GM12878 (cell line): Measurements from ENCODE around the gene OVOL1. TPM values are rescaled to one million over a fixed set of nuclear protein-coding genes. Genes with fewer than 3 reads are reported as not detected.

ENCODE experiments used
- ATAC-seq: fragments of 200-7000 bp; cut with Tn5 transposase; 3 replicates; pipeline ENCODE4 v1.9.1; 2020; ENCODE audit warnings: mild to moderate bottlenecking, moderate library complexity
- BruUV-seq: library from RNA; stranded (reverse); fragments of 400-500 nt; replicated peaks from 2 replicates; lab custom pipeline; 2021; lab: Mats Ljungman, UMichigan
- CTCF ChIA-PET: fragments of 300-600 bp; sonication (Branson Sonifier 250); formaldehyde crosslinking; extraction: SDS; loops from one replicate; lab custom pipeline; 2021; ENCODE audit warnings: inconsistent platforms; lab: Yijun Ruan, JAX
- POLR2A ChIA-PET: fragments of 350-600 bp; formaldehyde crosslinking; extraction: SDS; loops from one replicate; lab custom pipeline; 2021; ENCODE audit warnings: inconsistent platforms; lab: Charles Lee
- RAD21 ChIA-PET: fragments of 300-600 bp; sonication (Branson Sonifier 250); formaldehyde crosslinking; loops from one replicate; lab custom pipeline; 2023; ENCODE audit warnings: antibody characterized with exemption; ENCODE audit not compliant: unreplicated experiment; lab: Charles Lee
- SMC1A ChIA-PET: fragments of 300-600 bp; sonication (Branson Sonifier 250); formaldehyde crosslinking; loops from one replicate; lab custom pipeline; 2023; ENCODE audit not compliant: unreplicated experiment, uncharacterized antibody; lab: Charles Lee
- DNase-seq: peaks from one replicate; pipeline ENCODE4 v3.0.0-alpha.2; 2011; ENCODE audit warnings: low read depth, low spot score
- FAIRE-seq: peaks from 3 replicates; lab custom pipeline; 2011; peaks lifted over from hg19 to GRCh38; lab: Jason Lieb, UNC
- H2AFZ ChIP-seq: 2 replicates; pipeline ENCODE4 v1.6.0; 2011; ENCODE audit warnings: low read depth, low read length, control low read depth; ENCODE audit not compliant: control insufficient read depth
- H3K27ac ChIP-seq: 2 replicates; pipeline ENCODE4 v1.5.1; 2011; ENCODE audit warnings: control low read depth; ENCODE audit not compliant: control insufficient read depth, insufficient read depth
- H3K27me3 ChIP-seq, 2 experiments: replicated peaks in 1 of 2; 2 replicates each; pipeline versions ENCODE4 v1.6.0 to v1.6.1; 2011; ENCODE audit warnings: low read length in 1 of 2; ENCODE audit not compliant: control insufficient read depth in 2 of 2, insufficient read depth in 2 of 2
- H3K36me3 ChIP-seq, 2 experiments: 2 replicates each; pipeline ENCODE4 v1.5.1; 2011; ENCODE audit warnings: low read length in 1 of 2; ENCODE audit not compliant: control insufficient read depth in 2 of 2, insufficient read depth in 2 of 2
- H3K4me1 ChIP-seq: 2 replicates; pipeline ENCODE4 v1.6.1; 2011; ENCODE audit warnings: mild to moderate bottlenecking, low read length, moderate library complexity, mixed read lengths; ENCODE audit not compliant: control insufficient read depth, insufficient read depth
- H3K4me2 ChIP-seq: 2 replicates; pipeline ENCODE4 v1.6.0; 2011; ENCODE audit warnings: control low read depth; ENCODE audit not compliant: control insufficient read depth, insufficient read depth
- H3K4me3 ChIP-seq: fragments of 200-600 bp; sonication (generic); 2 replicates; pipeline ENCODE4 v1.5.1; 2016
- H3K79me2 ChIP-seq: 2 replicates; pipeline ENCODE4 v1.6.0; 2011; ENCODE audit warnings: low read length; ENCODE audit not compliant: control insufficient read depth, insufficient read depth
- H3K9ac ChIP-seq: 2 replicates; pipeline ENCODE4 v1.8.0; 2011; ENCODE audit warnings: low read length, control low read depth, mixed read lengths; ENCODE audit not compliant: control insufficient read depth, insufficient read depth
- H3K9me3 ChIP-seq: replicated peaks from 3 replicates; pipeline ENCODE4 v1.5.1; 2011; ENCODE audit warnings: mild to moderate bottlenecking, low read length; ENCODE audit not compliant: control insufficient read depth, insufficient read depth
- H4K20me1 ChIP-seq: 2 replicates; pipeline ENCODE4 v1.6.0; 2011; ENCODE audit not compliant: control insufficient read depth, insufficient read depth
- BACH1 ChIP-seq: fragments of 450-650 bp; IDR thresholded peaks from 2 replicates; pipeline ENCODE4 v1.6.1; 2017; ENCODE audit warnings: mild to moderate bottlenecking, borderline replicate concordance
- BMI1 ChIP-seq: fragments of 450-650 bp; IDR thresholded peaks from 2 replicates; pipeline ENCODE4 v1.6.1; 2016; ENCODE audit warnings: mild to moderate bottlenecking, moderate library complexity, borderline replicate concordance
- CTCF ChIP-seq, 3 experiments: IDR thresholded peaks in 2 of 3; conservative IDR thresholded peaks in 1 of 3; 2 replicates each; pipeline ENCODE4 v1.5.1; 2011; ENCODE audit warnings: low read depth in 3 of 3, low read length in 3 of 3, mild to moderate bottlenecking in 3 of 3, control low read depth in 2 of 3, moderate library complexity in 2 of 3, inconsistent platforms in 1 of 3, mixed read lengths in 1 of 3; ENCODE audit not compliant: control insufficient read depth in 2 of 3, insufficient read depth in 1 of 3; ENCODE audit errors: extremely low read depth in 1 of 3
- E2F4 ChIP-seq: IDR thresholded peaks from 2 replicates; pipeline ENCODE4 v1.6.1; 2012; ENCODE audit warnings: low read depth, low read length, improper control_type of control experiment
- EED ChIP-seq: sonication (generic); IDR thresholded peaks from 2 replicates; pipeline ENCODE4 v1.6.1; 2016; ENCODE audit warnings: antibody characterized with exemption, low read depth
- EGR1 ChIP-seq, 2 experiments: IDR thresholded peaks; 1 replicate in 1 of 2; 2 replicates in 1 of 2; pipeline ENCODE4 v1.6.1; 2011 to 2012; ENCODE audit warnings: low read depth in 2 of 2, low read length in 2 of 2, borderline replicate concordance in 1 of 2, mild to moderate bottlenecking in 1 of 2, moderate library complexity in 1 of 2
- GABPA ChIP-seq: IDR thresholded peaks from 2 replicates; pipeline ENCODE4 v1.6.1; 2014; ENCODE audit warnings: antibody characterized with exemption, low read depth, mild to moderate bottlenecking, inconsistent platforms
- JUNB ChIP-seq: IDR thresholded peaks from 2 replicates; pipeline ENCODE4 v1.6.1; 2016; ENCODE audit warnings: antibody characterized with exemption, mild to moderate bottlenecking
- KAT2A ChIP-seq: conservative IDR thresholded peaks from 2 replicates; pipeline ENCODE4 v1.6.1; 2011; ENCODE audit warnings: low read depth, low read length; ENCODE audit not compliant: control insufficient read depth
- MAX ChIP-seq: IDR thresholded peaks from 2 replicates; pipeline ENCODE4 v1.6.1; 2012; ENCODE audit warnings: low read depth, low read length, improper control_type of control experiment
- MEF2B ChIP-seq: fragments of 450-650 bp; IDR thresholded peaks from 2 replicates; pipeline ENCODE4 v1.6.1; 2018; ENCODE audit warnings: mild to moderate bottlenecking, moderate library complexity; ENCODE audit not compliant: partially characterized antibody, poor library complexity, severe bottlenecking
- MTA2 ChIP-seq: fragments of 450-650 bp; IDR thresholded peaks from 2 replicates; pipeline ENCODE4 v1.6.1; 2016; ENCODE audit warnings: low read depth, mild to moderate bottlenecking, moderate library complexity
- NR2C2 ChIP-seq: IDR thresholded peaks from 2 replicates; pipeline ENCODE4 v1.6.1; 2011; ENCODE audit warnings: borderline replicate concordance, low read depth; ENCODE audit not compliant: control insufficient read depth, insufficient read length
- PAX8 ChIP-seq: fragments of 450-650 bp; IDR thresholded peaks from 2 replicates; pipeline ENCODE4 v1.6.1; 2017; ENCODE audit warnings: mild to moderate bottlenecking, moderate library complexity
- PBX3 ChIP-seq: IDR thresholded peaks from 2 replicates; pipeline ENCODE4 v1.6.1; 2011; ENCODE audit warnings: mild to moderate bottlenecking, low read depth, low read length, moderate library complexity; ENCODE audit not compliant: insufficient replicate concordance
- RB1 ChIP-seq: fragments of 450-650 bp; formaldehyde crosslinking; IDR thresholded peaks from 2 replicates; pipeline ENCODE4 v1.6.1; 2017; ENCODE audit warnings: mild to moderate bottlenecking, borderline replicate concordance
- SP1 ChIP-seq: IDR thresholded peaks from one replicate; pipeline ENCODE4 v1.6.1; 2011; ENCODE audit warnings: low read depth, low read length
- TBL1XR1 ChIP-seq: IDR thresholded peaks from 2 replicates; pipeline ENCODE4 v1.6.1; 2012; ENCODE audit warnings: low read depth, low read length, improper control_type of control experiment
- ZBED1 ChIP-seq: IDR thresholded peaks from 2 replicates; pipeline ENCODE4 v1.6.1; 2016; ENCODE audit warnings: borderline replicate concordance
- WGBS: methylation state at CpG from one replicate; pipeline ENCODE4 v1.1.6; 2016; ENCODE audit warnings: low lambda C conversion rate; ENCODE audit not compliant: insufficient replicate concordance, insufficient coverage; ENCODE audit errors: missing lambda C conversion rate; 5-methylcytosine and 5-hydroxymethylcytosine counted together
- in situ Hi-C: fragments of 300-500 bp; cut with MboI; formaldehyde crosslinking; loops from 9 replicates; pipeline ENCODE4 v1.14.3; 2018; ENCODE audit warnings: mixed read lengths
- intact Hi-C: fragments of 100-400 bp; cut with micrococcal nuclease; formaldehyde crosslinking; loops from one replicate; pipeline ENCODE4 v1.14.2; 2022; ENCODE audit not compliant: unreplicated experiment
- polyA plus RNA-seq, 11 experiments: library from polyadenylated mRNA; depleted of rRNA in 4 of 11; unstranded in 6 of 11; stranded (reverse) in 5 of 11; fragments of >200 nt; fragmentation: Nextera tagmentation in 4 of 11; fragmentation: Illumina TruSeq in 1 of 11; extraction: Ambion mirVana in 4 of 11; extraction: Trizol in 1 of 11; gene quantifications; 1 replicate in 1 of 11; 2 replicates in 10 of 11; pipeline versions ENCODE4 v1.2.1 to v1.2.3, GENCODE V29; 2011 to 2016; ENCODE audit warnings: inconsistent platforms in 2 of 11, missing spikeins in 2 of 11, low read depth in 1 of 11
- total RNA-seq, 4 experiments: library from RNA; depleted of rRNA in 3 of 4; stranded (reverse); fragments of >200 nt in 3 of 4; fragmentation: Illumina TruSeq in 1 of 4; extraction: Trizol in 1 of 4; gene quantifications; 2 replicates each; pipeline versions ENCODE4 v1.2.1 to v1.2.3, GENCODE V29; 2013 to 2021

Gene OVOL1
- total and polyA plus RNA-seq, 10 of the 15 experiments (the other 5 are each of a cell fraction or from before 2014, with no cell fraction given) = 0.04 to 0.96 (median 0.09) TPM; not detected in 7

- BruUV-seq = no TSS peak
- peak; percentile 95 for FAIRE-seq
- Histone ChIP-seq H4K20me1 (no peaks in the 10 kb centered on the region), H3K4me3 (no peak overlapping the region), H3K36me3 (no peaks in the 10 kb centered on the region), H3K79me2 (no peaks in the 10 kb centered on the region), H3K27ac (peak overlapping the region; percentile 54), H2AFZ (peak overlapping the region; percentile 76), H3K9me3 (no peaks in the 10 kb centered on the region), H3K9ac (peak overlapping the region; percentile 19; the same call in 1 of the 2 replicates), H3K4me2 (peak overlapping the region; percentile 80), H3K27me3 (peaks cover 5 to 8% of the 10 kb centered on the region in 2 experiments; a peak in 2 of 4 replicates), H3K4me1 (peaks cover 30% of the 10 kb centered on the region)
- RAD21 ChIA-PET = interaction anchor here (1.2 to 2.7 kb wide), 5 partner anchors 9 to 68 kb away, joined by 3 to 24 read pairs (median 6); partner anchors contain the start of gene AP5B1
- peak; percentile 73 for DNase-seq
- peak; percentile 99 for ATAC-seq
- SMC1A ChIA-PET = interaction anchor here (0.9 to 2.7 kb wide), 6 partner anchors 9 to 22 kb away, joined by 3 to 17 read pairs (median 4); no protein-coding TSS in a partner anchor
- CTCF ChIA-PET = interaction anchor here (0.6 to 5.9 kb wide), 11 partner anchors 9 to 429 kb away, joined by 3 to 62 read pairs (median 7); partner anchors contain the start of genes AP5B1, CCDC85B, KAT5 and MUS81
- 3% methylated on average over 13 of the region's 13 CpGs for WGBS
- in situ Hi-C loops (no loop called here), intact Hi-C loops (no loop called here)
- POLR2A ChIA-PET = interaction anchor here (0.5 to 5.8 kb wide), 13 partner anchors 8 to 869 kb away, joined by 3 to 27 read pairs (median 4); partner anchors contain the start of genes AP5B1 and RELA
- TF ChIP-seq BACH1 (peak; percentile 87; the same call in 1 of the 2 replicates), PBX3 (peak; percentile 92), GABPA (no peak), MTA2 (peak; percentile 96), PAX8 (no peak), SP1 (peak; percentile 70), NR2C2 (no peak), KAT2A (no peak), TBL1XR1 (no peak; the same call in 1 of the 2 replicates), MEF2B (peak; percentile 63), ZBED1 (no peak), E2F4 (peak; percentile 48; the same call in 1 of the 2 replicates), MAX (0 out of 2 replicates have a peak, but pooled peaks have one; percentile 67), EED (peak; percentile 57; the same call in 1 of the 2 replicates), EGR1 (IDR thresholded peaks at IDR 0.05; ENCODE audit: borderline replicate concordance in 1 of 2, low read depth in 2 of 2, low read length in 2 of 2) (0 out of 3 replicates have a peak, but pooled peaks of 1 of the 2 experiments have one; percentile 4), RB1 (no peak; the same call in 1 of the 2 replicates), JUNB (peak; percentile 76), CTCF (IDR thresholded peaks at IDR 0.05 in 2 of 3, conservative IDR thresholded peaks at IDR 0.05 in 1 of 3; ENCODE audit: control insufficient read depth in 2 of 3, extremely low read depth in 1 of 3, insufficient read depth in 1 of 3, low read depth in 3 of 3, low read length in 3 of 3) (peak in 1 of 3 experiments; percentile 10; a peak in 1 of 6 replicates), BMI1 (0 out of 2 replicates have a peak, but pooled peaks have one; percentile 48)
Measured at GRCh38 chr11:65791719-65792213, 4.9 kb downstream of the OVOL1 start.
